Frontal cortex (tissue), 4 donors: Measurements from ENCODE around the gene ERBB2. TPM values are rescaled to one million over a fixed set of nuclear protein-coding genes. Genes with fewer than 3 reads are reported as not detected.
"Not testable (repeated sequence)": the region's sequence is repeated elsewhere in the genome, so short reads cannot be mapped to it uniquely, and the experiment has no call there.

Experiments
- DNase-seq, 2 donors: peaks; one replicate each; pipeline ENCODE4 v3.0.0; 2012; ENCODE audit warnings: low spot score in 2 of 2
- FAIRE-seq: peaks from 2 replicates; lab custom pipeline; 2012; peaks lifted over from hg19 to GRCh38; lab: Jason Lieb, UNC
- total RNA-seq: library from RNA; depleted of rRNA; stranded (reverse); fragments of >200 nt; gene quantifications from one replicate; pipeline ENCODE4 v1.2.3, GENCODE V29; 2014
- donor health status: control.
- donor health status: control.
- donor health status: control.

ERBB2 gene
- total RNA-seq, 1 donor from 2014 or later = 6.9 TPM

- DNase-seq (no peak), FAIRE-seq (no peak)
Measured at GRCh38 chr17:39752241-39752881, 52.5 kb downstream of the ERBB2 start.

GRCh38 chr17:39753514-39754160 lies 53.8 kb downstream of the ERBB2 start:
- FAIRE-seq = no peak
- DNase-seq = peak in 1 of 2 donors; percentile 69

- FAIRE-seq (no peak), DNase-seq (peak; percentile 95 to 97)
Measured at GRCh38 chr17:39754161-39754957, 54.5 kb downstream of the ERBB2 start.

GRCh38 chr17:39754958-39755553 lies 55.2 kb downstream of the ERBB2 start:
- no peak for DNase-seq
- no peak for FAIRE-seq

- FAIRE-seq (no peak), DNase-seq (no peak)
Measured at GRCh38 chr17:39755554-39756379, 55.9 kb downstream of the ERBB2 start.

GRCh38 chr17:39756380-39757079 lies 56.7 kb downstream of the ERBB2 start:
- FAIRE-seq = no peak
- DNase-seq = no peak

GRCh38 chr17:39757176-39757662 lies 57.4 kb downstream of the ERBB2 start:
- DNase-seq = no peak
- FAIRE-seq = no peak

GRCh38 chr17:39757931-39758873 lies 58.3 kb downstream of the ERBB2 start:
- DNase-seq = no peak
- FAIRE-seq = no peak

GRCh38 chr17:39759204-39759603 lies 59.3 kb downstream of the ERBB2 start:
- DNase-seq (no peak), FAIRE-seq (no peak)

- no peak for FAIRE-seq
- no peak for DNase-seq
Measured at GRCh38 chr17:39761861-39762496, 62.1 kb downstream of the ERBB2 start.

- FAIRE-seq (no peak), DNase-seq (no peak)
Measured at GRCh38 chr17:39763051-39763820, 63.4 kb downstream of the ERBB2 start.

GRCh38 chr17:39764171-39764570 lies 64.3 kb downstream of the ERBB2 start:
- FAIRE-seq, DNase-seq: not testable (repeated sequence)

GRCh38 chr17:39765175-39765574 lies 65.3 kb downstream of the ERBB2 start:
- DNase-seq (no peak), FAIRE-seq (no peak)

GRCh38 chr17:39765766-39766165 lies 65.9 kb downstream of the ERBB2 start:
- DNase-seq = no peak
- no peak for FAIRE-seq

GRCh38 chr17:39767147-39767546 lies 67.3 kb downstream of the ERBB2 start:
- FAIRE-seq = no peak
- no peak for DNase-seq

- DNase-seq (no peak), FAIRE-seq (no peak)
Measured at GRCh38 chr17:39769974-39770587, 70.2 kb downstream of the ERBB2 start.
